OCI-LY7 (cell line): ENCODE results near the gene SGMS1.

Experiments
- CTCF ChIP-seq: fragments of 200-600 bp; sonication (generic); conservative IDR thresholded peaks from 2 replicates; pipeline ENCODE4 v1.5.1; 2014; ENCODE audit warnings: mild to moderate bottlenecking, antibody characterized with exemption, low read length, moderate library complexity, mixed read lengths
- EZH2phosphoT487 ChIP-seq: fragments of 200-600 bp; sonication (generic); IDR thresholded peaks from 2 replicates; pipeline ENCODE4 v1.6.1; 2018; ENCODE audit warnings: low read depth, borderline replicate concordance, mild to moderate bottlenecking, mixed run types, antibody characterized with exemption, low read length, moderate library complexity, mixed read lengths

- no peak for TF ChIP-seq CTCF
- TF ChIP-seq EZH2phosphoT487: no peak
Measured at GRCh38 chr10:50636618-50637579, 13.1 kb upstream of the SGMS1 start.
